A549 (cell line): ENCODE data around the gene MAMDC4. TPM values are rescaled to one million over a fixed set of nuclear protein-coding genes. Genes with fewer than 3 reads are reported as not detected.
A peak's percentile ranks its signal among the peaks of the same experiment; 100 is the strongest.

Experiments
- ATAC-seq, 2 experiments: fragments of 200-7000 bp in 1 of 2; fragments of >200 bp in 1 of 2; cut with Nextera tagmentation in 1 of 2; cut with Tn5 transposase in 1 of 2; 3 replicates each; pipeline versions ENCODE4 v1.8.0 to v1.9.1; 2018 to 2020; ENCODE audit warnings: mild to moderate bottlenecking in 1 of 2, moderate library complexity in 1 of 2
- CTCF ChIA-PET: fragments of 300-600 bp; sonication (Branson Sonifier 250); formaldehyde crosslinking; extraction: SDS; loops from one replicate; lab custom pipeline; 2021; ENCODE audit warnings: antibody characterized with exemption, inconsistent platforms; lab: Yijun Ruan, JAX
- POLR2A ChIA-PET: fragments of 350-600 bp; formaldehyde crosslinking; extraction: SDS; loops from one replicate; lab custom pipeline; 2021; ENCODE audit warnings: antibody characterized with exemption, inconsistent platforms; lab: Yijun Ruan, JAX
- DNase-seq, 2 experiments: peaks; one replicate each; pipeline versions ENCODE4 v3.0.0 to v3.0.0-alpha.2; 2011 to 2016; ENCODE audit warnings: low read depth in 1 of 2, low spot score in 1 of 2
- FAIRE-seq: peaks from 2 replicates; lab custom pipeline; 2011; peaks lifted over from hg19 to GRCh38; lab: Jason Lieb, UNC
- H3K27ac ChIP-seq, 2 experiments: fragments of >200 bp; sonication (Bioruptor Twin); formaldehyde crosslinking; 3 replicates each; pipeline ENCODE4 v1.5.1; 2016 to 2017
- H3K4me1 ChIP-seq: fragments of >200 bp; sonication (Bioruptor Twin); formaldehyde crosslinking; 3 replicates; pipeline ENCODE4 v1.6.1; 2016
- H3K4me2 ChIP-seq: fragments of >200 bp; sonication (Bioruptor Twin); formaldehyde crosslinking; 3 replicates; pipeline ENCODE4 v1.6.1; 2016
- H3K4me3 ChIP-seq: fragments of >200 bp; sonication (Bioruptor Twin); formaldehyde crosslinking; 3 replicates; pipeline ENCODE4 v1.5.1; 2016
- H3K9me3 ChIP-seq: fragments of >200 bp; sonication (Bioruptor Twin); formaldehyde crosslinking; 3 replicates; pipeline ENCODE4 v1.6.1; 2016
- E2F6 ChIP-seq: IDR thresholded peaks from 2 replicates; pipeline ENCODE4 v1.6.1; 2012; ENCODE audit warnings: low read depth, borderline replicate concordance
- ELK1 ChIP-seq: fragments of 150-350 bp; IDR thresholded peaks from 2 replicates; pipeline ENCODE4 v1.6.1; 2014; ENCODE audit warnings: low read depth, mild to moderate bottlenecking, low read length
- FOSL2 ChIP-seq, 2 experiments: fragments of 450-650 bp in 1 of 2; fragments of >200 bp in 1 of 2; sonication (Bioruptor Twin) in 1 of 2; formaldehyde crosslinking; IDR thresholded peaks; 2 replicates each; pipeline versions ENCODE4 v1.5.0 to v1.6.1; 2016 to 2020; ENCODE audit warnings: mild to moderate bottlenecking in 1 of 2, moderate library complexity in 1 of 2
- JUN ChIP-seq, 2 experiments: fragments of >200 bp; sonication (Bioruptor Twin); formaldehyde crosslinking; IDR thresholded peaks; 2 replicates in 1 of 2; 3 replicates in 1 of 2; pipeline ENCODE4 v1.6.1; 2016 to 2017
- MAFK ChIP-seq: fragments of 450-650 bp; IDR thresholded peaks from 2 replicates; pipeline ENCODE4 v1.6.1; 2014; ENCODE audit not compliant: partially characterized antibody
- MAZ ChIP-seq: fragments of 150-350 bp; IDR thresholded peaks from 2 replicates; pipeline ENCODE4 v1.6.1; 2014; ENCODE audit warnings: antibody characterized with exemption, low read depth, low read length, borderline replicate concordance
- NPAS2 ChIP-seq: fragments of 250-450 bp; sonication (Bioruptor Pico); IDR thresholded peaks from 2 replicates; pipeline ENCODE4 v1.8.0; 2022; ENCODE audit warnings: mild to moderate bottlenecking, moderate library complexity, borderline replicate concordance
- NR3C1 ChIP-seq: fragments of >200 bp; sonication (Bioruptor Twin); formaldehyde crosslinking; IDR thresholded peaks from 3 replicates; pipeline ENCODE4 v1.6.1; 2017
- POLR2A ChIP-seq: IDR thresholded peaks from 2 replicates; pipeline ENCODE4 v1.6.1; 2012; ENCODE audit warnings: mild to moderate bottlenecking, low read length
- REST ChIP-seq: fragments of 200-600 bp; sonication (generic); IDR thresholded peaks from 2 replicates; pipeline ENCODE4 v1.6.1; 2016; ENCODE audit warnings: antibody characterized with exemption, mild to moderate bottlenecking, moderate library complexity
- SMC3 ChIP-seq: fragments of >200 bp; sonication (Bioruptor Twin); formaldehyde crosslinking; IDR thresholded peaks from 3 replicates; pipeline ENCODE4 v1.6.1; 2018; ENCODE audit warnings: inconsistent platforms
- TP53 ChIP-seq: fragments of 250-450 bp; sonication (Bioruptor Pico); IDR thresholded peaks from 2 replicates; pipeline ENCODE4 v1.5.0; 2021; ENCODE audit warnings: mild to moderate bottlenecking, moderate library complexity
- ZFP36 ChIP-seq: fragments of 450-650 bp; IDR thresholded peaks from 2 replicates; pipeline ENCODE4 v1.6.1; 2014; ENCODE audit warnings: borderline replicate concordance; ENCODE audit not compliant: partially characterized antibody
- WGBS: methylation state at CpG from one replicate; pipeline ENCODE4 v1.1.6; 2017; ENCODE audit errors: missing lambda C conversion rate; 5-methylcytosine and 5-hydroxymethylcytosine counted together
- polyA plus RNA-seq, 4 experiments: library from polyadenylated mRNA; depleted of rRNA in 3 of 4; stranded (reverse); fragments of >200 nt; fragmentation: RNase III in 1 of 4; extraction: RNeasy Plus Mini Kit Qiagen cat#74134 plus additional on column Dnase treatment in 1 of 4; gene quantifications; 2 replicates in 3 of 4; 3 replicates in 1 of 4; pipeline ENCODE4 v1.2.3, GENCODE V29; 2011 to 2017

MAMDC4 gene
- polyA plus RNA-seq, 2 of the 4 experiments (the other 2 are of a cell fraction) = 1.3 to 7.3 TPM

- DNase-seq = no peak
- no peak for TF ChIP-seq ELK1
- no peak for TF ChIP-seq FOSL2 (IDR thresholded peaks at IDR 0.05)
- TF ChIP-seq FOSL2 (CRISPR knock-in tag; IDR thresholded peaks at IDR 0.05) = no peak
- no peak for TF ChIP-seq POLR2A
- no peak for TF ChIP-seq SMC3
- no peak for TF ChIP-seq MAFK
- CTCF ChIA-PET = interaction anchor here (1.2 to 2.3 kb wide), 5 partner anchors 8 to 70 kb away, joined by 3 to 8 read pairs (median 6); partner anchors contain the start of gene AJM1
Observed at GRCh38 chr9:136854842-136855460, 2.8 kb downstream of the MAMDC4 start.

GRCh38 chr9:136855461-136856078, 3.4 kb downstream of the MAMDC4 start:
- H3K4me2 ChIP-seq = 0 out of 3 replicates have a peak overlapping the region, but pooled peaks have one; percentile 10
- TF ChIP-seq ZFP36 (no peak), E2F6 (no peak), REST (no peak), NPAS2 (no peak)
- no peak overlapping the region for H3K4me3 ChIP-seq
- peak overlapping the region in 1 of 2 experiments; percentile 89; a peak in 3 of 6 replicates for H3K27ac ChIP-seq
- no peaks in the 10 kb centered on the region for H3K9me3 ChIP-seq
- ChIA-PET POLR2A (interaction anchor here (0.6 kb wide), 2 partner anchors 8 to 12 kb away, joined by 3 to 4 read pairs; no protein-coding TSS in a partner anchor), CTCF (interaction anchor here (0.9 to 2.3 kb wide), 9 partner anchors 7 to 180 kb away, joined by 3 to 8 read pairs (median 6); partner anchors contain the start of gene AJM1)
- FAIRE-seq (no peak), ATAC-seq (no peak), DNase-seq (no peak)
- 79% methylated on average over 10 of the region's 26 CpGs for WGBS
- peaks cover 77% of the 10 kb centered on the region for H3K4me1 ChIP-seq

More at GRCh38 chr9:136854842-136855460, 2.8 kb downstream of the MAMDC4 start:
- ATAC-seq (no peak), FAIRE-seq (no peak)
- Histone ChIP-seq H3K27ac (peak overlapping the region in 1 of 2 experiments; percentile 51; a peak in 2 of 6 replicates), H3K4me3 (no peak overlapping the region), H3K4me2 (no peak overlapping the region), H3K9me3 (no peaks in the 10 kb centered on the region), H3K4me1 (peaks cover 76% of the 10 kb centered on the region)
- POLR2A ChIA-PET = no interaction called here
- 89% methylated on average over 18 of the region's 23 CpGs for WGBS

GRCh38 chr9:136856079-136856476, 3.9 kb downstream of the MAMDC4 start:
- WGBS = 82% methylated on average over 7 of the region's 15 CpGs
- TF ChIP-seq JUN (IDR thresholded peaks at IDR 0.05) (0 out of 5 replicates have a peak, but pooled peaks of 1 of the 2 experiments have one; percentile 1), NR3C1 (no peak), TP53 (CRISPR knock-in tag) (no peak), MAZ (no peak)
- no peak for DNase-seq
- H3K4me3 ChIP-seq = no peak overlapping the region
- ChIA-PET CTCF (interaction anchor here (0.9 to 2.1 kb wide), 6 partner anchors 14 to 179 kb away, joined by 3 to 7 read pairs (median 6); partner anchors contain the start of gene AJM1), POLR2A (interaction anchor here (0.6 kb wide), 2 partner anchors 9 to 12 kb away, joined by 3 to 4 read pairs; no protein-coding TSS in a partner anchor)
- ATAC-seq = no peak
- 0 out of 3 replicates have a peak overlapping the region, but pooled peaks have one; percentile 10 for H3K4me2 ChIP-seq
- H3K9me3 ChIP-seq = no peaks in the 10 kb centered on the region
- H3K4me1 ChIP-seq = peaks cover 77% of the 10 kb centered on the region
- peak overlapping the region in 1 of 2 experiments; percentile 89; a peak in 3 of 6 replicates for H3K27ac ChIP-seq
- FAIRE-seq = no peak
